ENCODE measurements around the gene CFAP221. TPM values are rescaled to one million over a fixed set of nuclear protein-coding genes. Genes with fewer than 3 reads are reported as not detected.

CFAP221 gene
- total RNA-seq, 2 experiments from 2014 or later = not detected

DNA sequence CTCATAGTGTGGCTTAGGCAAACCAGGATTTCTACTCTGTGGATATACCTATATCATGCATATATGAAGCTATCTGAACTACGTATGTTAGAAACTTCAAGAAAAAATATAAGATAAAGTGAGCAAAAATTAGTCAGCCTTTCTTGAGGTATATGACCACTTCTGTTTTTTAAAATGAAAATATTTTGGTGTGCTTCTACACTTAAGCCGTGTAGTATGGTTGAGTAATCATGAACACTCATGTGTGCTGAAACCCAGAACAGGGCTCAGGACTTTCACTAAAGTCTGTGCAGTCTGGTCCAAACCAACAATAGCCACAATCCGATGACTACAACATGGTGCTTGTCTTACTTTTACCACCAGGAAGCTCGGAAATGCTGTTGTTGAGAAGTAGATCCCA is 85.9 kb downstream of the CFAP221 start:
- TF ChIP-seq, protein P1, sequence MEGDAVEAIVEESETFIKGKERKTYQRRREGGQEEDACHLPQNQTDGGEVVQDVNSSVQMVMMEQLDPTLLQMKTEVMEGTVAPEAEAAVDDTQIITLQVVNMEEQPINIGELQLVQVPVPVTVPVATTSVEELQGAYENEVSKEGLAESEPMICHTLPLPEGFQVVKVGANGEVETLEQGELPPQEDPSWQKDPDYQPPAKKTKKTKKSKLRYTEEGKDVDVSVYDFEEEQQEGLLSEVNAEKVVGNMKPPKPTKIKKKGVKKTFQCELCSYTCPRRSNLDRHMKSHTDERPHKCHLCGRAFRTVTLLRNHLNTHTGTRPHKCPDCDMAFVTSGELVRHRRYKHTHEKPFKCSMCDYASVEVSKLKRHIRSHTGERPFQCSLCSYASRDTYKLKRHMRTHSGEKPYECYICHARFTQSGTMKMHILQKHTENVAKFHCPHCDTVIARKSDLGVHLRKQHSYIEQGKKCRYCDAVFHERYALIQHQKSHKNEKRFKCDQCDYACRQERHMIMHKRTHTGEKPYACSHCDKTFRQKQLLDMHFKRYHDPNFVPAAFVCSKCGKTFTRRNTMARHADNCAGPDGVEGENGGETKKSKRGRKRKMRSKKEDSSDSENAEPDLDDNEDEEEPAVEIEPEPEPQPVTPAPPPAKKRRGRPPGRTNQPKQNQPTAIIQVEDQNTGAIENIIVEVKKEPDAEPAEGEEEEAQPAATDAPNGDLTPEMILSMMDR (IDR thresholded peaks at IDR 0.05) = no peak

DNA sequence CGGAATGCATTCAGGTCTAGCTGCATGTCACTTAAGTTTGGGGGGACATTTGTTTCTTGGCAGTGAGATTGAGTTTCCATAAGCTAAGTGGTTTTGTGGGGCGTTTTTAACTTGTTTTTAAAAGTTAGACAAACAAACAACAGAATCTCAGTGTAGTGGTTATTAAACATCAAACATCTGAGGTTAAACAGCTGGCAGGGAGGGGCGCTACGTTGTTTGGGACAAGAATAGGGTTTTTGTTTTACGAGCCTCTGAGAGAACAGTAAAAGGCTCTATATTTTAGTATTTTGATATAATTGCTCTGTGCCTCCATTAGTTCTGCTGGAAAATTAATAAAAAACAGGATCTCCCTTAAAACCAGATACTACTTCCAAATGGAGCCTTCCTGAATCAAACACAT is 93.1 kb downstream of the CFAP221 start:
- H3K27ac Mint-ChIP-seq = no peak overlapping the region

More for the DNA sequence above, 85.9 kb downstream of the CFAP221 start:
- Mint-ChIP-seq H3K4me1 (ENCODE audit: low read depth) (no peaks in the 10 kb centered on the region), H3K4me3 (no peak overlapping the region), H3K36me3 (ENCODE audit: low read depth) (no peaks in the 10 kb centered on the region), H3K27me3 (peaks cover 13% of the 10 kb centered on the region), H3K9me3 (peaks cover 2% of the 10 kb centered on the region), H3K27ac (no peak overlapping the region)
- ChIA-PET CTCF (no interaction called here), POLR2A (no interaction called here)
- Histone ChIP-seq H3K4me3 (ENCODE audit: low read length) (no peak overlapping the region), H3K9me3 (ENCODE audit: control insufficient read depth in 1 of 2, insufficient read depth in 1 of 2, low read length in 2 of 2) (no peaks in the 10 kb centered on the region), H3K36me3 (ENCODE audit: insufficient read depth, low read length) (no peaks in the 10 kb centered on the region), H3K27ac (ENCODE audit: low read depth in 1 of 2, low read length in 2 of 2) (no peak overlapping the region), H3K27me3 (ENCODE audit: control insufficient read depth in 1 of 2, insufficient read depth in 2 of 2, low read length in 2 of 2) (peaks cover 0 to 12% of the 10 kb centered on the region in 2 experiments), H3K4me1 (ENCODE audit: insufficient read depth, low read length) (no peaks in the 10 kb centered on the region)
- intact Hi-C loops (cut with DNase I, micrococcal nuclease) = no loop called here
- ATAC-seq (ENCODE audit: poor library complexity) (no peak), DNase-seq (no peak)

DNA sequence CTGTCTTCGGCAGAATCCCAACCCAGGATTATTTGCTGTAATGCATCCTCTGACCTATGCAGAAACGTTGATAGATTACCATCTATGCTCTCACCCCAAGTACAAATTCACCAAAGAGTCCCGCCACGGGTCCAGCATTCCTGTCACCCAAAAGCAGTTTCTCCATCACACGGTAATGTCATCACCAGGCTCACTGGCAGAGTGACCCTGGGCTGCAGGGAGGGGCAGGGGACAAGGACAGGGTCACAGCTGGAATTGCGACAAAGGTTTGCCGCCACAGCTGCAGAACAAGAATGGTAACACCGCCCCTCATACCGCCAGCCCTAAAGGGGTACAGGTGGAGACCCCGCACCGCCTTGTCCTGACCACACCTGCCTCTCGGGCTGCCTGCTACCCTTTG is 94.0 kb downstream of the CFAP221 start:
- Histone ChIP-seq H3K4me1 (ENCODE audit: insufficient read depth, low read length) (peaks cover 4% of the 10 kb centered on the region), H3K27ac (ENCODE audit: low read depth in 1 of 2, low read length in 2 of 2) (no peak overlapping the region), H3K9me3 (ENCODE audit: control insufficient read depth in 1 of 2, insufficient read depth in 1 of 2, low read length in 2 of 2) (no peaks in the 10 kb centered on the region), H3K4me3 (ENCODE audit: low read length) (no peak overlapping the region), H3K27me3 (ENCODE audit: control insufficient read depth in 1 of 2, insufficient read depth in 2 of 2, low read length in 2 of 2) (no peaks in the 10 kb centered on the region), H3K36me3 (ENCODE audit: insufficient read depth, low read length) (no peaks in the 10 kb centered on the region)
- Mint-ChIP-seq H3K36me3 (ENCODE audit: low read depth) (no peaks in the 10 kb centered on the region), H3K9me3 (no peaks in the 10 kb centered on the region), H3K27ac (no peak overlapping the region), H3K4me3 (no peak overlapping the region), H3K4me1 (ENCODE audit: low read depth) (peaks cover 5% of the 10 kb centered on the region), H3K27me3 (peaks cover 5% of the 10 kb centered on the region)
- ChIA-PET POLR2A (no interaction called here), CTCF (no interaction called here)
- ATAC-seq (ENCODE audit: poor library complexity) = no peak
- TF ChIP-seq, protein P1 (IDR thresholded peaks at IDR 0.05) = no peak
- intact Hi-C loops (cut with DNase I, micrococcal nuclease) = no loop called here
- no peak for DNase-seq

More for the DNA sequence above, 93.1 kb downstream of the CFAP221 start:
- H3K4me1 Mint-ChIP-seq (ENCODE audit: low read depth) = peaks cover 5% of the 10 kb centered on the region
- POLR2A ChIA-PET = no interaction called here
- H3K9me3 Mint-ChIP-seq = no peaks in the 10 kb centered on the region
- ATAC-seq (ENCODE audit: poor library complexity) (no peak), DNase-seq (no peak)
- H3K9me3 ChIP-seq (ENCODE audit: control insufficient read depth in 1 of 2, insufficient read depth in 1 of 2, low read length in 2 of 2) = no peaks in the 10 kb centered on the region
- H3K27me3 ChIP-seq (ENCODE audit: control insufficient read depth in 1 of 2, insufficient read depth in 2 of 2, low read length in 2 of 2) = no peaks in the 10 kb centered on the region
- H3K4me1 ChIP-seq (ENCODE audit: insufficient read depth, low read length) = peaks cover 4% of the 10 kb centered on the region
- H3K36me3 ChIP-seq (ENCODE audit: insufficient read depth, low read length) = no peaks in the 10 kb centered on the region
- TF ChIP-seq, protein P1 (IDR thresholded peaks at IDR 0.05) = no peak
- no peak overlapping the region for H3K4me3 ChIP-seq (ENCODE audit: low read length)
- no peak overlapping the region for H3K4me3 Mint-ChIP-seq
- no peak overlapping the region for H3K27ac ChIP-seq (ENCODE audit: low read depth in 1 of 2, low read length in 2 of 2)
- peaks cover 5% of the 10 kb centered on the region for H3K27me3 Mint-ChIP-seq
- H3K36me3 Mint-ChIP-seq (ENCODE audit: low read depth) = no peaks in the 10 kb centered on the region
- intact Hi-C loops (cut with DNase I, micrococcal nuclease) = no loop called here
- CTCF ChIA-PET = interaction anchor here (0.6 kb wide), 1 partner anchor 711 kb away, joined by 3 read pairs; no protein-coding TSS in a partner anchor

Measured in CD4-positive, alpha-beta T cell (primary cell).